KOPT-K1 (cell line): Measurements from ENCODE around the gene TMEM192.
"Not testable (repeated sequence)": the region's sequence is repeated elsewhere in the genome, so short reads cannot be mapped to it uniquely, and the experiment has no call there.

Experiments used
- H3K27ac ChIP-seq: fragments of 200-600 bp; sonication (generic); 2 replicates; pipeline ENCODE4 v1.5.1; 2016; ENCODE audit warnings: antibody characterized with exemption, mild to moderate bottlenecking, low read depth, low read length; ENCODE audit not compliant: poor library complexity, severe bottlenecking
- H3K36me3 ChIP-seq: fragments of 200-600 bp; sonication (generic); 2 replicates; pipeline ENCODE4 v1.5.1; 2017; ENCODE audit warnings: antibody characterized with exemption, mild to moderate bottlenecking, low read length, moderate library complexity; ENCODE audit not compliant: insufficient read depth
- H3K9me3 ChIP-seq: fragments of 200-600 bp; sonication (generic); 2 replicates; pipeline ENCODE4 v1.5.1; 2017; ENCODE audit warnings: antibody characterized with exemption, low read length, mild to moderate bottlenecking; ENCODE audit not compliant: insufficient read depth, poor library complexity, severe bottlenecking

Gene TMEM192

GRCh38 chr4:165112368-165113121 is at the start of gene TMEM192:
Gene TMEM192, minus strand, starts transcription at chr4:165112860. Its CDS starts 87 bp downstream, at chr4:165112773.
- Histone ChIP-seq H3K27ac (peak within 1 kb of the TSS; percentile 61), H3K36me3 (no peaks in the 10 kb centered on the region), H3K9me3 (no peaks in the 10 kb centered on the region)

- Histone ChIP-seq H3K36me3 (no peaks in the 10 kb centered on the region), H3K27ac (no peak overlapping the region), H3K9me3 (peaks cover 13% of the 10 kb centered on the region)
These were observed 46.1 kb upstream of the TMEM192 start for GRCh38 chr4:165158762-165159161.

- no peaks in the 10 kb centered on the region for H3K36me3 ChIP-seq
- peaks cover 13% of the 10 kb centered on the region for H3K9me3 ChIP-seq
- no peak overlapping the region for H3K27ac ChIP-seq
These were observed 44.2 kb upstream of the TMEM192 start for GRCh38 chr4:165156906-165157305.

GRCh38 chr4:165154482-165154881 is 41.8 kb upstream of the TMEM192 start:
- Histone ChIP-seq H3K36me3 (no peaks in the 10 kb centered on the region), H3K9me3 (peaks cover 13% of the 10 kb centered on the region), H3K27ac (no peak overlapping the region)

GRCh38 chr4:165152527-165152926 is 39.9 kb upstream of the TMEM192 start:
- Histone ChIP-seq H3K36me3 (no peaks in the 10 kb centered on the region), H3K27ac (no peak overlapping the region), H3K9me3 (peaks cover 10% of the 10 kb centered on the region)

GRCh38 chr4:165151734-165152133 is 39.1 kb upstream of the TMEM192 start:
- peaks cover 2% of the 10 kb centered on the region for H3K9me3 ChIP-seq
- H3K27ac ChIP-seq = no peak overlapping the region
- no peaks in the 10 kb centered on the region for H3K36me3 ChIP-seq

- no peaks in the 10 kb centered on the region for H3K36me3 ChIP-seq
These were observed 37.9 kb upstream of the TMEM192 start for GRCh38 chr4:165150545-165150944.

GRCh38 chr4:165138843-165139242 is 26.2 kb upstream of the TMEM192 start:
- Histone ChIP-seq H3K27ac (no peak overlapping the region), H3K36me3 (no peaks in the 10 kb centered on the region), H3K9me3 (no peaks in the 10 kb centered on the region)

More at GRCh38 chr4:165150545-165150944, 37.9 kb upstream of the TMEM192 start:
- no peaks in the 10 kb centered on the region for H3K9me3 ChIP-seq
- H3K27ac ChIP-seq = no peak overlapping the region

GRCh38 chr4:165137205-165137604 is 24.5 kb upstream of the TMEM192 start:
- no peaks in the 10 kb centered on the region for H3K9me3 ChIP-seq
- H3K27ac ChIP-seq = no peak overlapping the region
- H3K36me3 ChIP-seq = no peaks in the 10 kb centered on the region

- Histone ChIP-seq H3K27ac (no peak overlapping the region), H3K9me3 (no peaks in the 10 kb centered on the region), H3K36me3 (no peaks in the 10 kb centered on the region)
These were observed 23.9 kb upstream of the TMEM192 start for GRCh38 chr4:165136529-165136928.

- H3K36me3 ChIP-seq = no peaks in the 10 kb centered on the region
- H3K27ac ChIP-seq = no peak overlapping the region
- H3K9me3 ChIP-seq = no peaks in the 10 kb centered on the region
These were observed 20.5 kb upstream of the TMEM192 start for GRCh38 chr4:165133150-165133549.

GRCh38 chr4:165131247-165131832 is 18.7 kb upstream of the TMEM192 start:
- Histone ChIP-seq H3K9me3 (no peaks in the 10 kb centered on the region), H3K36me3 (no peaks in the 10 kb centered on the region), H3K27ac (no peak overlapping the region)

GRCh38 chr4:165129924-165130323 is 17.3 kb upstream of the TMEM192 start:
- Histone ChIP-seq H3K27ac (no peak overlapping the region), H3K9me3 (no peaks in the 10 kb centered on the region), H3K36me3 (no peaks in the 10 kb centered on the region)

- not testable (repeated sequence) for H3K36me3 ChIP-seq, H3K9me3 ChIP-seq, H3K27ac ChIP-seq
These were observed 13.3 kb upstream of the TMEM192 start for GRCh38 chr4:165125869-165126499.

- Histone ChIP-seq H3K27ac (no peak overlapping the region), H3K9me3 (no peaks in the 10 kb centered on the region), H3K36me3 (no peaks in the 10 kb centered on the region)
These were observed 11.8 kb upstream of the TMEM192 start for GRCh38 chr4:165124488-165124887.
